ENCODE results near the gene LIPG. TPM values are rescaled to one million over a fixed set of nuclear protein-coding genes. Genes with fewer than 3 reads are reported as not detected.

LIPG gene
- total RNA-seq, 1 donor from 2014 or later = not detected

DNA sequence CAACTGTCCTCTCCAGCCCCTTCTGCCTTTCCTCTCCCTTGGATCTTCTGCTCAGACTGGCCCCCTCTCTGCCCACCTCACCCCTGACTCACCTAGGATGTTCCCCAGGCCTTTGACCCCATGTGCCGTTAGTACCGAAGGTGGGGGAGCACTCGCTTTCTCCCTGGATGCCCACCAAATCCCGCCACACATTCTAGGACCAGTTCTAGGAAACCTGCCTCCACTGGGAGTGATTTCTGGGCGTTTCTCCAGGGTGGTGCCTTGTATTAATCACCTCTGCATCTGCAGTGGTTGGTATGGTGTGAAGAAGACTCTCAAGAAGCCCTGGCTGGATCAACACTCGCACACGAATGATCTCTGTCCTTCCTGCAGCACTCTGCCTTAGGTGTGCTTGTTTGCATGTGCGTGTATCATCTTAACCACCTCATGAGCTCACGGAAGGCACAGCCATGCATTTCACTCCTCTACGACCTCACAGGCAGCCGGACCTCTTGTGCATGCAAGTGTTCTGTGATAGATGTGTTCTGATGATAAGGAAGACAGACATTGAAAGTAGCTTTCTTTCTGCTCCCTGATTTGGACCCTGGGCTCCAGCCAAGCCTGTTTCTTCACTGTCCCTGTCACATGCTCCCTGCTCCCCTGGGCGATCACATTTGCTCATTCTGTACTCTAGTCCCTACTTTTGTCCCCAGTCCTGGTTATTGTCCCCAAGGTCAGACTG lies 69.4 kb downstream of the LIPG start:
- intact Hi-C loops (cut with micrococcal nuclease) = no loop called here

- intact Hi-C loops (cut with micrococcal nuclease) = no loop called here
Measured at GRCh38 chr18:49632588-49632987, 70.7 kb downstream of the LIPG start.

DNA sequence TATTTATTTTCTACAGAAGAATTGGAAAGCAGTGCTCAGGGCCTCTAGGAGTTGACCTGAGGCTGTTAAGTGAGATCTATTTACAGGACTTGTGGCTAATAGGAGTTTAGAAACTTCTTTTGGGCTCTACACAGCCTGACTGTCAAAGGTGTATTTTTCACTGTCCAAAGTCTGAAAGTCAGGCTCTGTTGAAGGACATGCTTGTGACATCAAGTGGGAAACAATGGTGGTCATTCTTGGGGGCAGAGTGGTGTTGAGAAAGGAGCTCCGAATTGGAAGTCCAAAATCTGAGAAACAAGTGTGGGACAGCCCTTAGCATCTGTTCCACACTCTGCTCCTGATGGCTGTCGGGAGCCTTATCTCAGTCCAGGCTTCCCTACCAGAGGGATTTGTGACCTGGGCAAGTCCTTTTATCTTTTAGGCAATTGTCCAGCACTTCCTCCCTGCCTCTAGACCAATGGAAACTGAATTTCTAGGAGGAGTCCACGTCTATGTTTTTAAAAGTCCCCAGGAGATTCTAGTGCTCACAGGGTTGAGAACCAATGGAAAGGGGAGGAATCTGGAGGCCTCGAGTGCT lies 76.4 kb downstream of the LIPG start:
- intact Hi-C loops (cut with micrococcal nuclease) = no loop called here

DNA sequence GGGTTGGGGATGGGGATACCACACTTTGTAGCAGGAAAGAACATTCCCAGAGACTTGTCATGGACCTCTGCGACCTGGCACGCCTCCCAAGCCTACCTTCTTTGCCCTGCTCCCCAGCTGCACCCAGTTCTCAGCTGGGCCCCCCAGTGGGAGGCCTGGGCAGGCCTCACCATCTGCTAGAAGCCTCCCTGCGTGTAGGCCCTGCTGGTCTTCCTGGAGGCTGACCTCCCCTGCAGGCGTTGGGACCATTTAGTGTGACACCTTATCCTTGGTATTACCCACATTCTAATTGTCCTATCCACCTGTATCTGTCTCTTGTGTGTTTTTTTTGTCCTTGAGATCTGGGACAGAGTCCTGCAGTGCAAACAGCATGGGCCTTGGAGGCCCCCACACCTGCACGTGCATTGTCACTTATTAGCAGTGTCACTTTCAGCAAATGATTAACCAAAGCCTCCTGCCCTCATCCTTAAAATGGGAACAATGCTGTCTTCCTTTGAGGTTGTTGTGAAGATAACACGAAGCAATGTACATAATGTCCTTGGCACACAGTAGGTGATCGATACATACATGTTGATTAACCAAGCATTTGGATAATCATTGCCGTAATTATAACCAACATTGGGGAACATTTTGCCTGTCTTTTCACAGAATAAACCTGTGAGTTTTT lies 77.2 kb downstream of the LIPG start:
- intact Hi-C loops (cut with micrococcal nuclease) = no loop called here

- intact Hi-C loops (cut with micrococcal nuclease) = no loop called here
Measured at GRCh38 chr18:49639643-49640391, 78.0 kb downstream of the LIPG start.

DNA sequence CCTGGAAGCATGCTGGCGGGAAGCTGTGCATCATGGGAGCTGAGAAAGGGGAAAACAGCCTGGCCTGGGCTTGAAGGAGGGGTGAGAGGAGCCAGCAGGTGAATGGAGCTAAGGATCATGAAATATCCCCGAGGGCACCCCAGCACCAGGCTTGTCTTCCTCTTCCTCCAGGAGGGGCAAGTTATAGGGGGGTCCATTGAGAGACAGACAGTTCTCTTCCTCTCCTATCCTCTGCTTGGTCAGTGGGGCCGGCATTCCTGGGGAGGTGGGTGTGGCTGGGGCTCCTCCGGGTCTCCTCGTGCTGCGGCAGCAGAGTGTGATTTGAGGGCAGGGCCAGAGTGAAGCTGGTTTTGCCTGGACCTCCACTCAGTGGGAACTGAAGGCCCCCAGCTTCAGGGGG lies 78.9 kb downstream of the LIPG start:
- intact Hi-C loops (cut with micrococcal nuclease) = no loop called here

- intact Hi-C loops (cut with micrococcal nuclease) = no loop called here
Measured at GRCh38 chr18:49645196-49645595, 83.3 kb downstream of the LIPG start.

DNA sequence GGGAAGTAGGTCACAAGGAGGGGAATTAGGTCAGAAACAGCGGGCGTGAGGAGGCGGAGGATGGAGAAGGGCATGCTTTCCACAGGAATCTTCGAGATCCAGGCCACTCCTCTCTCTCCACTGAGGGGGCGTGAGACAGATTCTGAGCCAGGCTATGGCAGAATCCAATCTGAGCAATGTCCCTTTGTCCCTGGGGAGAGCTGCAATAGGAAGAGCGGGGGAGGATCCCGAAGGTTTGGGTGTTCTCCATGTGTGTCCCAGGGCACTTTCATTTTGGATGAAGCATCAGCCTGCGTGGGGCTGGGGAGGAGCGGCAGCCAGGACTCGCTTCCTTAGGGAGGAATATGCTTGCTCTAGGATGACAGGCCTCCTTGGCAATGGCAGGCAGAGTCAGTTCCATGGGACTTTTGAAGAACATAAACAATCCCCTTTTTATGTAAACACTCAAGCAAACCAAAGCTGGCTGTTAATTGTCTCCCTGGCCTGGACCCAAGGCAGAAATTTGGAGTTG lies 84.0 kb downstream of the LIPG start:
- intact Hi-C loops (cut with micrococcal nuclease) = no loop called here

DNA sequence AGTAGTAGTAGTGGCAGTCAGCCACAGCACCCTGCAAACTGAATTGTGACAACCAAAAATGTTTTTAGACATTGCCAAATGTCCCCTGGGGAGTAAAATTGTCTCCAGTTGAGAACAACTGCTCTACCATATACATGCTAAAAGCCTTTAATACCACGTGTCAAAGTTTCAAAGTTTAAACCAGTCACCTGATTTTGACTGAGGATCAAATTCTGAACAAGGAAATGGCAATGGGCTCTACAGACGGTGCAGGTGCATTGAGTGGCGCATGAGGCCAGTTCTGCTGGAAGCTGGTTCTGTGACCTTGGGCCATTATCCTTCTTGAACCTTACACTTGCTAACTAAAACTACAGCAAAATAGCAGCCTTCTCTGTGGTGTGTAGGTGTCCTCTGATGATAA lies 85.0 kb downstream of the LIPG start:
- intact Hi-C loops (cut with micrococcal nuclease) = no loop called here

- intact Hi-C loops (cut with micrococcal nuclease) = no loop called here
Measured at GRCh38 chr18:49647496-49648168, 85.8 kb downstream of the LIPG start.

- intact Hi-C loops (cut with micrococcal nuclease) = no loop called here
Measured at GRCh38 chr18:49648326-49648725, 86.5 kb downstream of the LIPG start.

Other genes with a start within 250 kb of the LIPG start
- 64.0 and 65.5 TPM in 2 replicates for gene DYM, start 101.4 kb upstream of the LIPG start, total RNA-seq
- 30.2 and 32.8 TPM in 2 replicates for gene C18orf32, start 74.8 kb upstream of the LIPG start, total RNA-seq
- gene RPL17, start 69.6 kb upstream of the LIPG start, total RNA-seq = 1,295 and 1,308 TPM in 2 replicates

Measured in T-helper 1 cell treated with Interleukin-12 subunit alpha and Interleukin-12 subunit beta and Interleukin-4 antibody, amounts not matched to agents 30 ng/mL and 1 ng/mL, for 36 hours (primary cell).